ENCODE measurements around the gene HYI. TPM values are rescaled to one million over a fixed set of nuclear protein-coding genes. Genes with fewer than 3 reads are reported as not detected.

HYI gene
- total and polyA plus RNA-seq, 11 donors = 8.1 to 33.0 (median 20.9) TPM

DNA sequence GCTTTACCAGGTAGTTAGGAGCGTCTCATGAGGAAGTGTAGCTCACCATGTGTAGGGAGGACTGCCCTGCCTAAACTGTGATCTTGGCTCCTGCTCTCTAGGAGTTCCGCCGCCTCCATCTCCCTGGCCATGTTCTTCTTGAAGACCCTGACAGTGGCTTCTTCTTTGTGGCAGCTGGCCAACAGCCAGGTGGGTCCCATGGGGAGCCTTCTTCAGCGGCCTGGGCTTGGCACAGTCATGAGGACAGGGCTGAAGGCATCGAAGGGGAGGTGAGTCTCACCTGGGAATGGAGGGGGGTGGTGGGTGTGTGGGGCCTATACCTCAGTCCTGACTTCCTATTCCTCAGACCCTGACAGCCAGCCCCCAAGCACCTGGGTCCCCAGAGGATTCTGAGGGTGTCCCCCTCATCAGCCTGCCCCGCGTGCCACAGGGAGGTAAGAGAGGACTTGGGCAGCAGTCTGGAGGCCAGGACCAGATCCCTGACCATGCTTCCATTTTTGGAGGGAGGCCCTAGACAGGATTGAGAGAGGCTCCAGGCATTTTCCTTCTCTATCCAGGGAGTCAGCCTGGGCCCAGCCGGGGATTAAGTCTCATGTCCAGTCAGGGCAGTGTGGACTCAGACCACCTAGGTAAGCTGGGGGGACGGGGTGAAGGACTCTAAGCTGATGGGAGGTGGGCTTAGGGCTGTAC lies 21.4 kb downstream of the HYI start:
- no peaks in the 10 kb centered on the region for H3K9me3 ChIP-seq
- H3K4me3 ChIP-seq = no peak overlapping the region
- H3K27me3 ChIP-seq = no peaks in the 10 kb centered on the region
- DNase-seq (no peak), ATAC-seq (no peak)
- TF ChIP-seq, protein P1, sequence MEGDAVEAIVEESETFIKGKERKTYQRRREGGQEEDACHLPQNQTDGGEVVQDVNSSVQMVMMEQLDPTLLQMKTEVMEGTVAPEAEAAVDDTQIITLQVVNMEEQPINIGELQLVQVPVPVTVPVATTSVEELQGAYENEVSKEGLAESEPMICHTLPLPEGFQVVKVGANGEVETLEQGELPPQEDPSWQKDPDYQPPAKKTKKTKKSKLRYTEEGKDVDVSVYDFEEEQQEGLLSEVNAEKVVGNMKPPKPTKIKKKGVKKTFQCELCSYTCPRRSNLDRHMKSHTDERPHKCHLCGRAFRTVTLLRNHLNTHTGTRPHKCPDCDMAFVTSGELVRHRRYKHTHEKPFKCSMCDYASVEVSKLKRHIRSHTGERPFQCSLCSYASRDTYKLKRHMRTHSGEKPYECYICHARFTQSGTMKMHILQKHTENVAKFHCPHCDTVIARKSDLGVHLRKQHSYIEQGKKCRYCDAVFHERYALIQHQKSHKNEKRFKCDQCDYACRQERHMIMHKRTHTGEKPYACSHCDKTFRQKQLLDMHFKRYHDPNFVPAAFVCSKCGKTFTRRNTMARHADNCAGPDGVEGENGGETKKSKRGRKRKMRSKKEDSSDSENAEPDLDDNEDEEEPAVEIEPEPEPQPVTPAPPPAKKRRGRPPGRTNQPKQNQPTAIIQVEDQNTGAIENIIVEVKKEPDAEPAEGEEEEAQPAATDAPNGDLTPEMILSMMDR (IDR thresholded peaks at IDR 0.05) = no peak
- no peak for TF ChIP-seq POLR2A (IDR thresholded peaks at IDR 0.05)
- 87 to 92% (median 91%) methylated on average over 9 of the region's 9 CpGs for WGBS, 4 donors
- peaks cover 0 to 17% (median 4%) of the 10 kb centered on the region in 12 donors for H3K4me1 ChIP-seq
- H3K36me3 ChIP-seq = peaks cover 4 to 92% (median 83%) of the 10 kb centered on the region in 9 donors
- no peak overlapping the region for H3K27ac ChIP-seq
- intact Hi-C loops (cut with DNase I) = no loop called here

DNA sequence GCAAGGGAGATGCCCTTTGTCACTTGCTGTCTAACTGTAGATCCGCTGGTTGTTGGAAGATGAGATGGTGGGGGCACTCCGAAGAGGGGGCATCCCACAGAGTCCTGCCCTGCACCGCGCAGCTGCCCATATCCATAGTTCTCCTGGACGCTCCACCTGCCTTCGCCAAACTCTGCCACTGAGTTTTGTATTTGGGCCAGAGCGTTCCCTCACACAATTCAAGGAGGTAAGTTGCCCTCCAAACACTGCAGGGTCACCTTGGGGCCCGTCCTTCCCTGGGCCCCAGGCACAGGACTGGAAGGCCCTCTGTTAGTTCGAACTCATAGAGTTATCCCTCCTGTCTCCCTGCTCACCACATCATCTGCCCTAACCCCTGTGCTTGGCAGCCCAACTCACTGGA lies 22.1 kb downstream of the HYI start:
- ATAC-seq (no peak), DNase-seq (no peak)
- Histone ChIP-seq H3K4me1 (peaks cover 0 to 17% (median 4%) of the 10 kb centered on the region in 12 donors), H3K27me3 (no peaks in the 10 kb centered on the region), H3K36me3 (peaks cover 4 to 98% (median 87%) of the 10 kb centered on the region in 9 donors), H3K9me3 (no peaks in the 10 kb centered on the region), H3K4me3 (no peak overlapping the region), H3K27ac (no peak overlapping the region)
- intact Hi-C loops (cut with DNase I) = no loop called here
- whole genome bisulfite sequencing, 4 donors = 94 to 99% (median 96%) methylated on average over 9 of the region's 9 CpGs
- TF ChIP-seq, protein P1 (IDR thresholded peaks at IDR 0.05) = no peak
- TF ChIP-seq POLR2A (IDR thresholded peaks at IDR 0.05) = no peak

DNA sequence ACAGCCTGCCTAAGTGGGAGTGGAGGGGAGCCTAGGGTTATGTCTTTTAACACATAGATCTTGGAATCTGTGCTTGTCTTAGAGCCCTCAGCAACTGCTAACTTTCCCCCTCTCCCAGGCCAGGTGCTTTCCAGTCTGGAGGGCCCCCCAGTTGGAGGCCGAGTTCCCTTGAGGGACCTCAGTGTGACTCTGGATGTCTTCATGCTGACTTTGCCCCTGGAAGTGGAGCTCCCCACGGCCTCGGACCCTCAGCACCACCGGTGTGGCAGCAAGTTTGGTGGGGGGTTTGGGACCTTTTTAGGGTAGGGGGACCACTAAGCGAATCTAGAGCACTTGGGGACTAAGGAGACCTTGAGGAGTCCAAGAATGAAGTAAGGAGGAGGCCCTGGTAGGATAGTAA lies 22.9 kb downstream of the HYI start:
- Histone ChIP-seq H3K4me3 (no peak overlapping the region), H3K36me3 (peaks cover 4 to 100% (median 94%) of the 10 kb centered on the region in 9 donors), H3K9me3 (no peaks in the 10 kb centered on the region), H3K27ac (no peak overlapping the region), H3K4me1 (peaks cover 0 to 11% (median 4%) of the 10 kb centered on the region in 12 donors), H3K27me3 (no peaks in the 10 kb centered on the region)
- intact Hi-C loops (cut with DNase I) = no loop called here
- no peak for TF ChIP-seq POLR2A (IDR thresholded peaks at IDR 0.05)
- TF ChIP-seq, protein P1 (IDR thresholded peaks at IDR 0.05) = no peak
- ATAC-seq (no peak), DNase-seq (no peak)
- WGBS, 4 donors = 86 to 98% (median 93%) methylated on average over 5 of the region's 5 CpGs

DNA sequence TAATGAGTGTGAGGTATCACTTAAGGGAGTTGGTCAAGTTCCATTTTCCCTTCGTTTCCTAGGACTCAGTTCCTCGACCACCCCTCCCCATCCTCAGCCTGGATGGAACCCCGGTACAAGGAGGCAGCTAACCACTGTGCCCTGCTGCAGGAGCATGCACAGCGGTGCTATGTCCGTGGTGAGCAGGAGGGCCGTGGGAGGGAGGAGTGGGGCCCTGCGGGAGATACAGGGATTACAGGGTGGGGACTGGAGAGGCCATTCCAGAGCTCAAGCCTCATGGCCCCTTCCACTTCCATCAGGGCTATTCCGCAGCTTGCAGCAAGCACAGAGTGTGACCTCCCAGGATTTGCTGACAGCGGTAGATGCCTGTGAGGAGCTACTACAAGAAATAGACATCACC lies 25.8 kb downstream of the HYI start:
- H3K36me3 ChIP-seq = peaks cover 4 to 98% (median 94%) of the 10 kb centered on the region in 9 donors
- no peak overlapping the region for H3K27ac ChIP-seq
- no peaks in the 10 kb centered on the region for H3K9me3 ChIP-seq
- DNase-seq (no peak), ATAC-seq (no peak)
- no peaks in the 10 kb centered on the region for H3K27me3 ChIP-seq
- no peak overlapping the region for H3K4me3 ChIP-seq
- H3K4me1 ChIP-seq = no peaks in the 10 kb centered on the region
- 85 to 88% (median 87%) methylated on average over 7 to 9 of the region's 9 CpGs for WGBS, 4 donors
- no peak for TF ChIP-seq POLR2A (IDR thresholded peaks at IDR 0.05)
- TF ChIP-seq, protein P1 (IDR thresholded peaks at IDR 0.05) = no peak
- intact Hi-C loops (cut with DNase I) = no loop called here

Data from heart left ventricle (tissue), 16 donors.